GM19035 (cell line): ENCODE measurements around the gene PHF12.

Source experiments
- ATAC-seq: cut with Tn5 transposase; IDR thresholded peaks from one replicate; pipeline ENCODE4 v1.9.1; 2021; ENCODE audit not compliant: unreplicated experiment

Gene PHF12

GRCh38 chr17:28955408-28955807 is 4.1 kb upstream of the PHF12 start:
- no peak for ATAC-seq

- no peak for ATAC-seq
These were observed 3.6 kb upstream of the PHF12 start for GRCh38 chr17:28954886-28955285.

GRCh38 chr17:28953444-28954118 is 2.3 kb upstream of the PHF12 start:
- ATAC-seq = no peak

- ATAC-seq = peak; percentile 56
These were observed 965 bp upstream of the PHF12 start for GRCh38 chr17:28951991-28952975.

- ATAC-seq = no peak
These were observed 428 bp downstream of the PHF12 start for GRCh38 chr17:28950752-28951427.

- no peak for ATAC-seq
These were observed 1.1 kb downstream of the PHF12 start for GRCh38 chr17:28950017-28950751.

- no peak for ATAC-seq
These were observed 1.9 kb downstream of the PHF12 start for GRCh38 chr17:28949185-28950016.

- ATAC-seq = no peak
These were observed 2.5 kb downstream of the PHF12 start for GRCh38 chr17:28948873-28949184.

- no peak for ATAC-seq
These were observed 3.0 kb downstream of the PHF12 start for GRCh38 chr17:28948342-28948741.

- no peak for ATAC-seq
These were observed 3.7 kb downstream of the PHF12 start for GRCh38 chr17:28947639-28948038.

- ATAC-seq = no peak
These were observed 5.1 kb downstream of the PHF12 start for GRCh38 chr17:28946239-28946638.

GRCh38 chr17:28944862-28945741 is 6.2 kb downstream of the PHF12 start:
- ATAC-seq = no peak

GRCh38 chr17:28944343-28944742 is 7.0 kb downstream of the PHF12 start:
- ATAC-seq = no peak

- no peak for ATAC-seq
These were observed 8.4 kb downstream of the PHF12 start for GRCh38 chr17:28942925-28943324.

GRCh38 chr17:28941251-28941650 is 10.1 kb downstream of the PHF12 start:
- no peak for ATAC-seq

- ATAC-seq = no peak
These were observed 10.6 kb downstream of the PHF12 start for GRCh38 chr17:28940675-28941074.

- no peak for ATAC-seq
These were observed 11.2 kb downstream of the PHF12 start for GRCh38 chr17:28940142-28940541.

- ATAC-seq = no peak
These were observed 12.8 kb downstream of the PHF12 start for GRCh38 chr17:28938552-28938951.

GRCh38 chr17:28937044-28937729 is 14.1 kb downstream of the PHF12 start:
- no peak for ATAC-seq
